HepG2 (cell line): ENCODE measurements around the gene SLC5A12. TPM values are rescaled to one million over a fixed set of nuclear protein-coding genes. Genes with fewer than 3 reads are reported as not detected.

Experiments used
- ARID5B ChIP-seq: IDR thresholded peaks from 2 replicates; pipeline ENCODE4 v1.4.0; 2020; ENCODE audit warnings: mild to moderate bottlenecking, missing genetic modification reagents
- ELF3 ChIP-seq: IDR thresholded peaks from 2 replicates; pipeline ENCODE4 v1.6.1; 2016; ENCODE audit warnings: missing genetic modification reagents, missing compliant biosample characterization
- PRDM10 ChIP-seq: sonication (generic); formaldehyde crosslinking; IDR thresholded peaks from 2 replicates; pipeline ENCODE4 v1.4.0; 2020; ENCODE audit warnings: low read depth, missing genetic modification reagents
- SAP130 ChIP-seq: IDR thresholded peaks from 2 replicates; pipeline ENCODE4 v1.6.1; 2016; ENCODE audit warnings: low read depth
- ZBTB1 ChIP-seq: sonication (generic); formaldehyde crosslinking; IDR thresholded peaks from 2 replicates; pipeline ENCODE4 v1.4.0; 2020; ENCODE audit warnings: missing genetic modification reagents, borderline replicate concordance
- ZNF770 ChIP-seq: sonication (generic); formaldehyde crosslinking; IDR thresholded peaks from 2 replicates; pipeline ENCODE4 v1.5.0; 2020; ENCODE audit warnings: mild to moderate bottlenecking, missing genetic modification reagents
- polyA plus RNA-seq, 8 experiments: library from polyadenylated mRNA; depleted of rRNA in 3 of 8; stranded (reverse) in 7 of 8; unstranded in 1 of 8; fragments of >200 nt; fragmentation: Illumina TruSeq in 4 of 8; extraction: Trizol in 4 of 8; gene quantifications; 2 replicates each; pipeline versions ENCODE4 v1.2.1 to v1.2.3, GENCODE V29; 2011 to 2016; ENCODE audit warnings: low read depth in 4 of 8, missing spikeins in 1 of 8, mixed read lengths in 1 of 8; ENCODE audit not compliant: insufficient read depth in 1 of 8
- total RNA-seq, 5 experiments: library from RNA; depleted of rRNA; stranded (reverse); fragments of >200 nt; fragmentation: Illumina TruSeq; extraction: Trizol; gene quantifications; 2 replicates each; pipeline ENCODE4 v1.2.3, GENCODE V29; 2016; ENCODE audit warnings: low read depth in 1 of 5

Gene SLC5A12
- total and polyA plus RNA-seq, 2 of the 13 experiments (the other 11 are each of a cell fraction or from before 2014, with no cell fraction given), result not detected

- TF ChIP-seq ARID5B (CRISPR knock-in tag), result no peak
- no peak for TF ChIP-seq ZNF770 (CRISPR knock-in tag)
- TF ChIP-seq ELF3 (CRISPR knock-in tag), result no peak
- no peak for TF ChIP-seq SAP130
- no peak for TF ChIP-seq ZBTB1 (CRISPR knock-in tag)
- no peak for TF ChIP-seq PRDM10
- TF ChIP-seq, all 625 proteins: peak for 0
Observed at GRCh38 chr11:26665946-26666345, 55.9 kb downstream of the SLC5A12 start (continued).
